PC-3 (cell line): ENCODE results near the gene MACROD2.

ENCODE experiments used
- EZH2 ChIP-seq: fragments of 300-600 bp; sonication (generic); IDR thresholded peaks from one replicate; pipeline ENCODE4 v1.6.1; 2017; ENCODE audit warnings: antibody characterized with exemption, mild to moderate bottlenecking, low read length; ENCODE audit not compliant: unreplicated experiment
- TF ChIP-seq, protein P1 (sequence below): fragments of 300-600 bp; sonication (generic); conservative IDR thresholded peaks from 2 replicates; pipeline ENCODE4 v1.5.1; 2017; ENCODE audit warnings: antibody characterized with exemption, low read depth, mild to moderate bottlenecking, low read length

GRCh38 chr20:15597306-15597705 lies 1602.0 kb downstream of the MACROD2 start:
- TF ChIP-seq, protein P1, sequence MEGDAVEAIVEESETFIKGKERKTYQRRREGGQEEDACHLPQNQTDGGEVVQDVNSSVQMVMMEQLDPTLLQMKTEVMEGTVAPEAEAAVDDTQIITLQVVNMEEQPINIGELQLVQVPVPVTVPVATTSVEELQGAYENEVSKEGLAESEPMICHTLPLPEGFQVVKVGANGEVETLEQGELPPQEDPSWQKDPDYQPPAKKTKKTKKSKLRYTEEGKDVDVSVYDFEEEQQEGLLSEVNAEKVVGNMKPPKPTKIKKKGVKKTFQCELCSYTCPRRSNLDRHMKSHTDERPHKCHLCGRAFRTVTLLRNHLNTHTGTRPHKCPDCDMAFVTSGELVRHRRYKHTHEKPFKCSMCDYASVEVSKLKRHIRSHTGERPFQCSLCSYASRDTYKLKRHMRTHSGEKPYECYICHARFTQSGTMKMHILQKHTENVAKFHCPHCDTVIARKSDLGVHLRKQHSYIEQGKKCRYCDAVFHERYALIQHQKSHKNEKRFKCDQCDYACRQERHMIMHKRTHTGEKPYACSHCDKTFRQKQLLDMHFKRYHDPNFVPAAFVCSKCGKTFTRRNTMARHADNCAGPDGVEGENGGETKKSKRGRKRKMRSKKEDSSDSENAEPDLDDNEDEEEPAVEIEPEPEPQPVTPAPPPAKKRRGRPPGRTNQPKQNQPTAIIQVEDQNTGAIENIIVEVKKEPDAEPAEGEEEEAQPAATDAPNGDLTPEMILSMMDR, result no peak
- no peak for TF ChIP-seq EZH2
